Measurements from ENCODE around the gene BMI1.
A peak's percentile ranks its signal among the peaks of the same experiment; 100 is the strongest.

DNA sequence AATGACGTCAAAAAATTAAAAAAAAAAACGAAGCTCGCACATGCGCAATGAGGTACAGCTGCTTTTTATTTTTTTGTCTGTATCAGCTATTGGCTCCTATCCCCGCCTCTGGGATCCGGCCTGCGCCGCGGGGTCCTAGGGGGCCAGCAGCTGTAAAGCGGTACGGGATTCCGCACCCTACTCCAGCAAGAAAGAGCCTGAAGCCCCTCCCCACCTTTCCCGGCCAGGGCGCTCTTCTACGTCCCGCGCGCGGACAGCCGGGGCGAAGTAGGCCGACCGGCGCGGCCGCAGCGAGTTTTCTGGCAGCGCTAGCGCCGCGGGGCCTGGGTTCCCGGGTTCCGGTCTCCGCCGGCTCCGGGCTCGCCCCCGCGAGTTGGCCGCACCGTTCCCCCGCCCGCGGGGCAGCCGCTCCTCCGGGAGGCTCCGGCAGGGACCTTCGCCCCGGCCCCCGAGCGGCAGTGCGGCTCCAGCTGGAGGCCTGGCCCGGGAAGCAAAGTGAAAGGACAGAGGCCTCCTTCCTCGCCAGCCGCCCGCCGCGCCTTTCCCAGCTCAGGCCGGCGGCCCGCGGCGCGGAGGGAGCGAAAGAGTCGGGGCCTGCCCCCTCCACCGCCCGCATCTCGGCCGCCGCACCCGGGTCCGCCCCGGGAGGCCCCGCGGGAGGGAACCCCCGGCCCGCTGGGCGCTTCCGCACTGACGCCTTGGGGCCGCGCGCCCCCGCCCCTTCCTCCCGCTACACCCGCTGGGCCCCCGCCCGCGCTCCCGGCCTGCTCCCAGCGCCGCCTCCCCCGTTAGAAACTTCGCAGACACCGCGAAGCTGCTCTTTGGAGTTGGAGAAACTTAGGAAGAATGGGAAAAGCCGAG is 19.7 kb downstream of the BMI1 start:
- no peak for TF ChIP-seq RCOR1 (IDR thresholded peaks at IDR 0.05; ENCODE audit: insufficient replicate concordance, low read length)
- TF ChIP-seq POLR2A (IDR thresholded peaks at IDR 0.05; ENCODE audit: low read depth, low read length): peak; percentile 50
- TF ChIP-seq, protein P1, sequence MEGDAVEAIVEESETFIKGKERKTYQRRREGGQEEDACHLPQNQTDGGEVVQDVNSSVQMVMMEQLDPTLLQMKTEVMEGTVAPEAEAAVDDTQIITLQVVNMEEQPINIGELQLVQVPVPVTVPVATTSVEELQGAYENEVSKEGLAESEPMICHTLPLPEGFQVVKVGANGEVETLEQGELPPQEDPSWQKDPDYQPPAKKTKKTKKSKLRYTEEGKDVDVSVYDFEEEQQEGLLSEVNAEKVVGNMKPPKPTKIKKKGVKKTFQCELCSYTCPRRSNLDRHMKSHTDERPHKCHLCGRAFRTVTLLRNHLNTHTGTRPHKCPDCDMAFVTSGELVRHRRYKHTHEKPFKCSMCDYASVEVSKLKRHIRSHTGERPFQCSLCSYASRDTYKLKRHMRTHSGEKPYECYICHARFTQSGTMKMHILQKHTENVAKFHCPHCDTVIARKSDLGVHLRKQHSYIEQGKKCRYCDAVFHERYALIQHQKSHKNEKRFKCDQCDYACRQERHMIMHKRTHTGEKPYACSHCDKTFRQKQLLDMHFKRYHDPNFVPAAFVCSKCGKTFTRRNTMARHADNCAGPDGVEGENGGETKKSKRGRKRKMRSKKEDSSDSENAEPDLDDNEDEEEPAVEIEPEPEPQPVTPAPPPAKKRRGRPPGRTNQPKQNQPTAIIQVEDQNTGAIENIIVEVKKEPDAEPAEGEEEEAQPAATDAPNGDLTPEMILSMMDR (conservative IDR thresholded peaks at IDR 0.05; ENCODE audit: low read depth, low read length): no peak
- TF ChIP-seq MXI1 (IDR thresholded peaks at IDR 0.05; ENCODE audit: borderline replicate concordance, low read depth, low read length): peak; percentile 9; the same call in 1 of the 2 replicates
- TF ChIP-seq BHLHE40 (IDR thresholded peaks at IDR 0.05; ENCODE audit: low read depth, low read length): no peak
